Right cardiac atrium (tissue), 5 donors: ENCODE measurements around the gene DNAI4. TPM values are rescaled to one million over a fixed set of nuclear protein-coding genes. Genes with fewer than 3 reads are reported as not detected.

Source experiments
- ATAC-seq, 2 donors: fragments of 200-7000 bp; cut with Tn5 transposase; one replicate each; pipeline versions ENCODE4 v1.8.0 to v1.9.1; 2020; ENCODE audit warnings: moderate library complexity in 2 of 2, mild to moderate bottlenecking in 1 of 2
- DNase-seq, 3 donors: peaks; one replicate each; pipeline ENCODE4 v3.0.0-alpha.2; 2020
- H3K27ac ChIP-seq: one replicate; pipeline ENCODE4 v1.5.1; 2013; ENCODE audit warnings: mild to moderate bottlenecking, low read length, control low read depth, moderate library complexity
- H3K27me3 ChIP-seq: one replicate; pipeline ENCODE4 v1.6.1; 2013; ENCODE audit not compliant: control insufficient read depth, insufficient read depth
- H3K4me1 ChIP-seq: one replicate; pipeline ENCODE4 v1.6.1; 2013; ENCODE audit warnings: low read length; ENCODE audit not compliant: control insufficient read depth, insufficient read depth
- H3K4me3 ChIP-seq: one replicate; pipeline ENCODE4 v1.5.1; 2013; ENCODE audit warnings: low read length, control low read depth
- H3K9me3 ChIP-seq: one replicate; pipeline ENCODE4 v1.6.1; 2013; ENCODE audit warnings: low read length; ENCODE audit not compliant: control insufficient read depth
- WGBS: extraction: QIAGEN DNeasy Blood & Tissue Kit; methylation state at CpG from one replicate; pipeline ENCODE4 v1.1.7; 2013; 5-methylcytosine and 5-hydroxymethylcytosine counted together
- intact Hi-C, 4 donors: fragments of 100-400 bp; cut with DNase I; formaldehyde crosslinking; loops; one replicate each; pipeline versions ENCODE4 v1.11.0 to v1.14.0; 2022 to 2023
- polyA plus RNA-seq: library from polyadenylated mRNA; stranded (reverse); fragments of 200-250 nt; gene quantifications from one replicate; pipeline ENCODE4 v1.2.3, GENCODE V29; 2013
- total RNA-seq, 4 donors: library from RNA; stranded (reverse); fragmentation: NEBNext Ultra II Directional; extraction: Animal tissue kit (Norgen Biotek cat#: 25700); gene quantifications; one replicate each; pipeline ENCODE4 v1.2.1, GENCODE V29; 2021
- donor health status: healthy with polysubstance abuse.
- donor health status: DM: no; HTN: yes; CAD: no.
- donor health status: DM: no; HTN: no; CAD: no.
- donor health status: DM: no; HTN: yes; CAD: no; lungs with severe emphysema.
- donor health status: DM: yes; HTN: yes; CAD: no.

Gene DNAI4
- total and polyA plus RNA-seq, 5 donors, result 1.8 to 27.0 (median 21.3) TPM

GRCh38 chr1:66767626-66768025 lies 157.0 kb downstream of the DNAI4 start:
- intact Hi-C loops, result loop anchor here in 3 of 4 donors (10.0 kb wide), 2 partner anchors 377 to 387 kb away; no protein-coding TSS in a partner anchor
- H3K4me1 ChIP-seq, result no peaks in the 10 kb centered on the region
- no peak overlapping the region for H3K4me3 ChIP-seq
- no peaks in the 10 kb centered on the region for H3K9me3 ChIP-seq
- H3K27me3 ChIP-seq, result no peaks in the 10 kb centered on the region
- no peak overlapping the region for H3K27ac ChIP-seq
- no peak for DNase-seq
- ATAC-seq, result no peak

DNA sequence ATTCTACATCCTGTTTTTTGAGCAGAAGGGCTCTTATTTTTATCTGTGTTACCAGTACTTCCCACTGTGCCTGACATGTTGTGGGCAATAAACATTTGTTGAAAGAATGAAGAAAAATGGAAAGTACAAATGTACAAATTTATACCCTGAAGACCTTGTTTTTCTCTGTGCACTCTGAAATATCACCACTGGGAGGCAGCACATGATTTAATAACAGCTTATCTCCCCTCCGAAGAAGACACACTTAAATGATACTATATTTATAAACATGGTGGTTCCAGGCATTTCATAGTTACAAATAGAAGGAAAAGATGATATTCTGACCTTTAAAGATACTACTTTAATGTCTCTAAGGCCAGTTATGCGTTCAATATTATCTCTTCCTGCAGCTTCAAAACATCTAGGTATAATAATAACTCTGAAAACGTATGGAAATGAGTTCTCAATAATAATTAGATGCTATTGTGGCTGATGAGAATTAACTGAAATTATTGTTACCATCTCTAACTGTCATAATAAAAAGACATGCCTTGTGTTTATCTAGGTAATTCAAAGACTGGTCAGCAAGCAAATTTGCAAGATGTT lies 159.6 kb downstream of the DNAI4 start:
- no peaks in the 10 kb centered on the region for H3K9me3 ChIP-seq
- DNase-seq, result no peak
- peak in 1 of 2 donors; percentile 42 for ATAC-seq
- H3K27me3 ChIP-seq, result no peaks in the 10 kb centered on the region
- H3K4me1 ChIP-seq, result no peaks in the 10 kb centered on the region
- WGBS, result 17% methylated on average over 3 of the region's 3 CpGs
- H3K27ac ChIP-seq, result no peak overlapping the region
- no peak overlapping the region for H3K4me3 ChIP-seq
- intact Hi-C loops, result loop anchor here in 3 of 4 donors (10.0 kb wide), 2 partner anchors 380 to 390 kb away; no protein-coding TSS in a partner anchor

Other genes starting within 250 kb of the DNAI4 start
- gene DYNLT5, start 172.4 kb downstream of the DNAI4 start, total RNA-seq, result 1 to 10 TPM in 3 of 4 donors, under 1 TPM in 1; 0.65 to 1.5 (median 1.0) TPM
- gene DYNLT5, start 172.4 kb downstream of the DNAI4 start, polyA plus RNA-seq, result 1.2 TPM
- gene INSL5, start 123.6 kb downstream of the DNAI4 start, total RNA-seq, result not detected
- gene INSL5, start 123.6 kb downstream of the DNAI4 start, polyA plus RNA-seq, result not detected
- 10 to 100 TPM; 19.2 to 26.9 (median 22.8) TPM for gene MIER1, start 134 bp upstream of the DNAI4 start, total RNA-seq
- gene MIER1, start 134 bp upstream of the DNAI4 start, polyA plus RNA-seq, result 8.9 TPM
- 1 to 10 TPM; 3.2 to 4.6 (median 4.1) TPM for gene SLC35D1, start 129.3 kb upstream of the DNAI4 start, total RNA-seq
- gene SLC35D1, start 129.3 kb upstream of the DNAI4 start, polyA plus RNA-seq, result 2.4 TPM
- not detected for gene C1orf141, start 210.1 kb upstream of the DNAI4 start, total RNA-seq
- not detected for gene C1orf141, start 210.1 kb upstream of the DNAI4 start, polyA plus RNA-seq
- gene IL23R, start 241.6 kb upstream of the DNAI4 start, total RNA-seq, result not detected
- gene IL23R, start 241.6 kb upstream of the DNAI4 start, polyA plus RNA-seq, result not detected